SU-DHL-6 (cell line): Measurements from ENCODE around the gene NELFB.
A peak's percentile ranks its signal among the peaks of the same experiment; 100 is the strongest.

Source experiments
- CTCF ChIP-seq: fragments of 200-600 bp; sonication (generic); IDR thresholded peaks from one replicate; pipeline ENCODE4 v1.5.1; 2017; ENCODE audit warnings: antibody characterized with exemption, mild to moderate bottlenecking, low read length, moderate library complexity; ENCODE audit not compliant: insufficient read depth, poor library complexity, severe bottlenecking
- EZH2phosphoT487 ChIP-seq: fragments of 200-600 bp; sonication (generic), shearing (Covaris generic); conservative IDR thresholded peaks from 2 replicates; pipeline ENCODE4 v1.6.1; 2018; ENCODE audit warnings: mild to moderate bottlenecking, antibody characterized with exemption, low read length, moderate library complexity, mixed read lengths

- peak; percentile 46 for TF ChIP-seq CTCF
- no peak for TF ChIP-seq EZH2phosphoT487
These were observed 31.9 kb downstream of the NELFB start for GRCh38 chr9:137286975-137287383.
